GM12891 (cell line): Measurements from ENCODE around the gene DPM3.

ENCODE experiments used
- DNase-seq: peaks from one replicate; pipeline ENCODE4 v3.0.0; 2011; ENCODE audit warnings: low spot score; ENCODE audit not compliant: insufficient read length
- FAIRE-seq: peaks from 2 replicates; lab custom pipeline; 2011; peaks lifted over from hg19 to GRCh38; lab: Jason Lieb, UNC
- PAX5 ChIP-seq: IDR thresholded peaks from 2 replicates; pipeline ENCODE4 v1.6.1; 2011; ENCODE audit warnings: low read length, moderate library complexity, mild to moderate bottlenecking; ENCODE audit not compliant: insufficient read depth, severe bottlenecking
- POLR2A ChIP-seq: IDR thresholded peaks from 2 replicates; pipeline ENCODE4 v1.6.1; 2011; ENCODE audit warnings: low read depth, low read length, control low read depth
- POLR2AphosphoS5 ChIP-seq: IDR thresholded peaks from 2 replicates; pipeline ENCODE4 v1.6.1; 2011; ENCODE audit warnings: low read depth, low read length, control low read depth
- POU2F2 ChIP-seq: IDR thresholded peaks from 2 replicates; pipeline ENCODE4 v1.6.1; 2011; ENCODE audit warnings: low read depth, mild to moderate bottlenecking, control low read depth, low read length, moderate library complexity
- SPI1 ChIP-seq: IDR thresholded peaks from 2 replicates; pipeline ENCODE4 v1.6.1; 2011; ENCODE audit warnings: low read depth, low read length, control low read depth
- TAF1 ChIP-seq: IDR thresholded peaks from 2 replicates; pipeline ENCODE4 v1.6.1; 2011; ENCODE audit warnings: low read depth, low read length, control low read depth

DPM3 gene

GRCh38 chr1:155183775-155184221, 43.5 kb upstream of the DPM3 start:
- DNase-seq (no peak), FAIRE-seq (no peak)
- no peak for TF ChIP-seq POLR2A
- TF ChIP-seq TAF1, result no peak
- no peak for TF ChIP-seq POU2F2
- TF ChIP-seq PAX5, result no peak
- TF ChIP-seq SPI1, result no peak
- TF ChIP-seq POLR2AphosphoS5, result no peak

- DNase-seq (no peak), FAIRE-seq (no peak)
- TF ChIP-seq TAF1 (no peak), POLR2A (no peak), PAX5 (no peak), POU2F2 (no peak), SPI1 (no peak), POLR2AphosphoS5 (no peak)
Measured at GRCh38 chr1:155182052-155182550, 41.8 kb upstream of the DPM3 start.

GRCh38 chr1:155181371-155182051, 41.2 kb upstream of the DPM3 start:
- TF ChIP-seq POLR2A (no peak), POU2F2 (no peak), TAF1 (no peak), PAX5 (no peak), SPI1 (no peak), POLR2AphosphoS5 (no peak)
- DNase-seq (no peak), FAIRE-seq (no peak)

- no peak for DNase-seq
- TF ChIP-seq POU2F2 (no peak), PAX5 (no peak), SPI1 (peak; percentile 41; the same call in 1 of the 2 replicates), POLR2A (no peak), TAF1 (no peak)
- no peak for FAIRE-seq
Measured at GRCh38 chr1:155179112-155180031, 39.0 kb upstream of the DPM3 start.

- no peak for TF ChIP-seq POLR2AphosphoS5
- no peak for TF ChIP-seq POLR2A
- no peak for TF ChIP-seq PAX5
- no peak for TF ChIP-seq POU2F2
- FAIRE-seq (no peak), DNase-seq (no peak)
Measured at GRCh38 chr1:155178441-155179111, 38.2 kb upstream of the DPM3 start.

GRCh38 chr1:155177918-155178281, 37.6 kb upstream of the DPM3 start:
- FAIRE-seq (no peak), DNase-seq (no peak)
- TF ChIP-seq POLR2A, result no peak

GRCh38 chr1:155177192-155177917, 37.0 kb upstream of the DPM3 start:
- peak; percentile 27 for DNase-seq
- TF ChIP-seq TAF1 (no peak), POLR2AphosphoS5 (no peak), SPI1 (no peak), POLR2A (no peak), POU2F2 (no peak), PAX5 (no peak)
- no peak for FAIRE-seq

- no peak for TF ChIP-seq TAF1
- no peak for TF ChIP-seq POLR2A
- no peak for TF ChIP-seq POLR2AphosphoS5
- TF ChIP-seq POU2F2, result no peak
- no peak for TF ChIP-seq PAX5
- no peak for TF ChIP-seq SPI1
- peak; percentile 93 for FAIRE-seq
Measured at GRCh38 chr1:155176544-155177071, 36.3 kb upstream of the DPM3 start.

GRCh38 chr1:155175927-155176371, 35.6 kb upstream of the DPM3 start:
- no peak for TF ChIP-seq TAF1
- no peak for TF ChIP-seq POLR2A
- TF ChIP-seq POLR2AphosphoS5, result no peak
- TF ChIP-seq POU2F2, result no peak
- TF ChIP-seq PAX5, result no peak
- TF ChIP-seq SPI1, result no peak
- no peak for FAIRE-seq
- no peak for DNase-seq

More at GRCh38 chr1:155176544-155177071, 36.3 kb upstream of the DPM3 start:
- peak; percentile 91 for DNase-seq
